PFSK-1 (cell line): ENCODE data around the gene LGALS3BP.

Experiments
- SIN3A ChIP-seq: IDR thresholded peaks from 2 replicates; pipeline ENCODE4 v1.6.1; 2012; ENCODE audit warnings: mild to moderate bottlenecking, low read length, moderate library complexity, borderline replicate concordance; ENCODE audit not compliant: insufficient read depth
- TAF1 ChIP-seq: IDR thresholded peaks from 2 replicates; pipeline ENCODE4 v1.6.1; 2012; ENCODE audit warnings: low read length, control low read depth, borderline replicate concordance; ENCODE audit not compliant: insufficient read depth

- TF ChIP-seq TAF1 (no peak), SIN3A (no peak)
These were observed 41.0 kb upstream of the LGALS3BP start for GRCh38 chr17:79020631-79021301.
